Left lung (tissue), 10 donors: ENCODE measurements around the gene PRKCA. TPM values are rescaled to one million over a fixed set of nuclear protein-coding genes. Genes with fewer than 3 reads are reported as not detected.

ENCODE experiments used
- ATAC-seq: fragments of 200-7000 bp; cut with Tn5 transposase; one replicate; pipeline ENCODE4 v1.9.1; 2020; ENCODE audit warnings: moderate library complexity
- DNase-seq, 4 donors: peaks; one replicate each; pipeline ENCODE4 v3.0.0-alpha.2; 2013 to 2020
- H3K27ac ChIP-seq, 2 donors: fragments of 200-600 bp; sonication (generic) in 1 of 2; one replicate each; pipeline versions ENCODE4 v1.5.0 to v1.8.0; 2020 to 2021
- H3K27me3 ChIP-seq, 2 donors: fragments of 200-600 bp; sonication (generic) in 1 of 2; one replicate each; pipeline versions ENCODE4 v1.5.0 to v1.8.0; 2020 to 2021
- H3K36me3 ChIP-seq, 2 donors: fragments of 200-600 bp; sonication (generic) in 1 of 2; one replicate each; pipeline versions ENCODE4 v1.5.0 to v1.8.0; 2020 to 2021
- H3K4me1 ChIP-seq, 2 donors: fragments of 200-600 bp; one replicate each; pipeline ENCODE4 v1.8.0; 2021
- H3K4me3 ChIP-seq, 2 donors: fragments of 200-600 bp; sonication (generic) in 1 of 2; one replicate each; pipeline versions ENCODE4 v1.5.0 to v1.8.0; 2020 to 2021; ENCODE audit warnings: mild to moderate bottlenecking in 1 of 2
- H3K9me3 ChIP-seq, 2 donors: fragments of 200-600 bp; sonication (generic) in 1 of 2; one replicate each; pipeline versions ENCODE4 v1.5.0 to v1.8.0; 2020 to 2021
- CTCF ChIP-seq, 2 donors: fragments of 200-600 bp; sonication (generic) in 1 of 2; IDR thresholded peaks; one replicate each; pipeline versions ENCODE4 v1.5.0 to v1.8.0; 2021; ENCODE audit warnings: antibody characterized with exemption in 2 of 2
- intact Hi-C, 2 donors: fragments of 100-400 bp; cut with DNase I; formaldehyde crosslinking; loops; one replicate each; pipeline versions ENCODE4 v1.11.2 to v1.14.2; 2022
- polyA plus RNA-seq, 6 donors: library from polyadenylated mRNA; unstranded; fragments of 120-200 nt; gene quantifications; one replicate each; pipeline ENCODE4 v1.2.1, GENCODE V29; 2013; ENCODE audit not compliant: insufficient read length in 6 of 6
- total RNA-seq, 2 donors: library from RNA; stranded (reverse); fragmentation: NEBNext Ultra II Directional; extraction: Animal tissue kit (Norgen Biotek cat#: 25700); gene quantifications; one replicate each; pipeline ENCODE4 v1.2.1, GENCODE V29; 2021
- donor health status: DM: no; HTN: yes; CAD: no.
- donor health status: DM: no; HTN: no; CAD: no.

PRKCA gene
- total and polyA plus RNA-seq, 8 donors = 16.4 to 30.4 (median 17.5) TPM

- no peak for TF ChIP-seq CTCF (IDR thresholded peaks at IDR 0.05)
- ATAC-seq (no peak), DNase-seq (no peak)
- Histone ChIP-seq H3K27ac (no peak overlapping the region), H3K9me3 (no peaks in the 10 kb centered on the region), H3K4me1 (no peaks in the 10 kb centered on the region), H3K4me3 (no peak overlapping the region), H3K36me3 (peaks cover 0 to 6% of the 10 kb centered on the region in 2 donors), H3K27me3 (no peaks in the 10 kb centered on the region)
- intact Hi-C loops = no loop called here
Observed at GRCh38 chr17:66751771-66752170, 449.4 kb downstream of the PRKCA start.

GRCh38 chr17:66752411-66752810 lies 450.0 kb downstream of the PRKCA start:
- Histone ChIP-seq H3K4me1 (no peaks in the 10 kb centered on the region), H3K9me3 (no peaks in the 10 kb centered on the region), H3K27me3 (no peaks in the 10 kb centered on the region), H3K27ac (no peak overlapping the region), H3K36me3 (peaks cover 0 to 6% of the 10 kb centered on the region in 2 donors), H3K4me3 (no peak overlapping the region)
- intact Hi-C loops = no loop called here
- TF ChIP-seq CTCF (IDR thresholded peaks at IDR 0.05) = no peak
- DNase-seq (no peak), ATAC-seq (no peak)

- Histone ChIP-seq H3K27ac (no peak overlapping the region), H3K27me3 (no peaks in the 10 kb centered on the region), H3K9me3 (no peaks in the 10 kb centered on the region), H3K36me3 (peaks cover 0 to 6% of the 10 kb centered on the region in 2 donors), H3K4me3 (no peak overlapping the region), H3K4me1 (no peaks in the 10 kb centered on the region)
- TF ChIP-seq CTCF (IDR thresholded peaks at IDR 0.05) = no peak
- ATAC-seq (no peak), DNase-seq (no peak)
- intact Hi-C loops = no loop called here
Observed at GRCh38 chr17:66753126-66753920, 450.9 kb downstream of the PRKCA start.

- intact Hi-C loops = no loop called here
- ATAC-seq = peak; percentile 56
Observed at GRCh38 chr17:66755101-66755943, 452.9 kb downstream of the PRKCA start.

More at GRCh38 chr17:66755101-66755943, 452.9 kb downstream of the PRKCA start:
- Histone ChIP-seq H3K27ac (no peak overlapping the region), H3K4me1 (no peaks in the 10 kb centered on the region), H3K9me3 (no peaks in the 10 kb centered on the region), H3K4me3 (no peak overlapping the region), H3K36me3 (peaks cover 0 to 6% of the 10 kb centered on the region in 2 donors), H3K27me3 (no peaks in the 10 kb centered on the region)
- TF ChIP-seq CTCF (IDR thresholded peaks at IDR 0.05) = no peak
- DNase-seq = peak in 2 of 4 donors; percentile 22 to 69
